ENCODE data around the gene LGMN. TPM values are rescaled to one million over a fixed set of nuclear protein-coding genes. Genes with fewer than 3 reads are reported as not detected.

Gene LGMN
- polyA plus RNA-seq, 1 of the 3 experiments (the other 2 are of a cell fraction), result 76.3 TPM

DNA sequence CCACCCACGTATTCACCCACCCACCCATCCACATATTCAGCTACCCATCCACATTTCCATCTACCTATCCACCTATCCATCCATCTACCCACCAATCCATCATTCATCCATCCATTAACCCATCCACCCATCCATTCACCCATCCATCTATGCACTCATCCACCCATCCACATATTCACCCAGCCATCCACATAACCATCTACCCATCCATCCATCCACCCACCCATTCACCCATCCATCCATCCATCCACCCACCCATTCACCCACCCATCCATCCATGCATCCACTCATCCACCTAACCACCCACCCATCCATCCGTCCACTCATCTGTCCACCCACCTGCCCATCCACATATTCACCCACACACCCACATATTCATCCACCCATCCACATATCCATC, 70.5 kb downstream of the LGMN start (continued):
- TF ChIP-seq CTCF (IDR thresholded peaks at IDR 0.05), result no peak
- no peak for TF ChIP-seq JUND (IDR thresholded peaks at IDR 0.05)
- no peak for TF ChIP-seq ZBTB33 (IDR thresholded peaks at IDR 0.05; ENCODE audit: borderline replicate concordance, low read depth)

DNA sequence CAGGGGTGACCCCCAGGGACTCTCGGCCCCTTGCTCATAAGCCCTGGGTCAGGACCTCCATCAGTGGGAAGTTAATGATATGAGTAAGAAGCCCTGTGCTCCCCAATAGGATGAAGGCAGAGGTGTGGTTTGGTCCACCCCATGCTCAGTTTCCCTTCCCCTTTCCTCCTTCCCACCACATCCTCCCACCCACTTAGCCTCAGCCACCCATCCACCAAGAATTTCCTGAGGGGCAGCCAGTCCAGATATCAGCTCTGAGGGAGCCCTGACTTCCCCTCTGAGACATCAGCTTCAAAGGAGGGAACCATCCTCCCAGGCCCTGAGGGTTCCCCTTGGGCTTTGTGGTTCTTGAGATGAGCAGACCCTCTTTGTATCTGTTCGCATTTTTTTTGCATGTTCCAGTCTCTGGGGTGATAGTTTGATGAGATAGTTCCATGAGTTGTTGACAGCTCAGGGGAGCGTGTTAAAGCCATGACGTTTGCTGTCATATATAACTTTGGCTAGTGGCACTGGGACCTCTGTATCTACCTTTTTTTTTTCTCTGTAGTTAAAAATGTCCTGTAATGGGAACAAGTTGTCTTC, 71.2 kb downstream of the LGMN start:
- Histone ChIP-seq H3K27ac (ENCODE audit: low read depth in 2 of 2, low read length in 1 of 2) (no peak overlapping the region), H3K4me2 (no peak overlapping the region), H3K36me3 (replicated peaks in 1 of 2; ENCODE audit: control insufficient read depth in 1 of 2, insufficient read depth in 2 of 2, low read length in 1 of 2) (peaks cover 0 to 2% of the 10 kb centered on the region in 2 experiments), H3K9ac (no peak overlapping the region), H4K20me1 (ENCODE audit: insufficient read depth) (no peaks in the 10 kb centered on the region), H3K4me3 (ENCODE audit: low read depth in 2 of 2, low read length in 1 of 2) (no peak overlapping the region), H3K9me2 (no peaks in the 10 kb centered on the region), H3F3A (replicated peaks; ENCODE audit: insufficient read depth) (no peaks in the 10 kb centered on the region), H3K27me3 (ENCODE audit: insufficient read depth) (no peaks in the 10 kb centered on the region), H3K79me2 (ENCODE audit: insufficient read depth) (no peaks in the 10 kb centered on the region), H3K4me1 (ENCODE audit: control insufficient read depth in 1 of 2, insufficient read depth in 2 of 2, low read depth in 1 of 2, low read length in 1 of 2) (no peaks in the 10 kb centered on the region), H2AFZ (ENCODE audit: low read depth) (no peak overlapping the region), H3K9me3 (no peaks in the 10 kb centered on the region)
- TF ChIP-seq ELF1 (IDR thresholded peaks at IDR 0.05) (no peak), ZBTB33 (IDR thresholded peaks at IDR 0.05; ENCODE audit: borderline replicate concordance, low read depth) (no peak), NFIC (IDR thresholded peaks at IDR 0.05; ENCODE audit: borderline replicate concordance) (no peak), FOSL2 (IDR thresholded peaks at IDR 0.05; ENCODE audit: borderline replicate concordance, low read depth) (no peak), CHD2 (IDR thresholded peaks at IDR 0.05; ENCODE audit: low read length, partially characterized antibody) (no peak), JUND (IDR thresholded peaks at IDR 0.05) (no peak), EP300 (IDR thresholded peaks at IDR 0.05; ENCODE audit: borderline replicate concordance in 1 of 2, low read depth in 1 of 2, low read length in 1 of 2) (no peak)
- TF ChIP-seq, protein P1, sequence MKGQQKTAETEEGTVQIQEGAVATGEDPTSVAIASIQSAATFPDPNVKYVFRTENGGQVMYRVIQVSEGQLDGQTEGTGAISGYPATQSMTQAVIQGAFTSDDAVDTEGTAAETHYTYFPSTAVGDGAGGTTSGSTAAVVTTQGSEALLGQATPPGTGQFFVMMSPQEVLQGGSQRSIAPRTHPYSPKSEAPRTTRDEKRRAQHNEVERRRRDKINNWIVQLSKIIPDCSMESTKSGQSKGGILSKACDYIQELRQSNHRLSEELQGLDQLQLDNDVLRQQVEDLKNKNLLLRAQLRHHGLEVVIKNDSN (IDR thresholded peaks at IDR 0.05; ENCODE audit: borderline replicate concordance, low read depth), result no peak
- 67% methylated on average over 4 of the region's 4 CpGs for WGBS (ENCODE audit: low lambda C conversion rate)
- no peak for DNase-seq
- CTCF ChIA-PET, result interaction anchor here (2.9 kb wide), 1 partner anchor 10 kb away, joined by 25 read pairs; no protein-coding TSS in a partner anchor
- POLR2A ChIA-PET, result no interaction called here
